CD14-positive monocyte (primary cell): Measurements from ENCODE around the gene EXOC4. TPM values are rescaled to one million over a fixed set of nuclear protein-coding genes. Genes with fewer than 3 reads are reported as not detected.
"Not testable (repeated sequence)": the region's sequence is repeated elsewhere in the genome, so short reads cannot be mapped to it uniquely, and the experiment has no call there.

Experiments
- DNase-seq, 3 donors: peaks; one replicate each; pipeline ENCODE4 v3.0.0-alpha.2; 2011 to 2022
- H2AFZ ChIP-seq: 2 replicates; pipeline ENCODE4 v1.6.0; 2012; ENCODE audit warnings: mild to moderate bottlenecking, low read depth, low read length, inconsistent platforms; ENCODE audit not compliant: insufficient read depth, poor library complexity, severe bottlenecking
- H3K27ac ChIP-seq, 2 donors: 1 replicate in 1 of 2; 2 replicates in 1 of 2; pipeline ENCODE4 v1.5.1; 2012 to 2013; ENCODE audit warnings: low read length in 2 of 2, control low read depth in 1 of 2, inconsistent platforms in 1 of 2, low read depth in 1 of 2, mild to moderate bottlenecking in 1 of 2
- H3K27me3 ChIP-seq, 2 donors: one replicate each; pipeline versions ENCODE4 v1.6.0 to v1.6.1; 2011 to 2013; ENCODE audit warnings: low read length in 2 of 2; ENCODE audit not compliant: control insufficient read depth in 2 of 2, insufficient read depth in 2 of 2
- H3K36me3 ChIP-seq, 2 donors: replicated peaks in 1 of 2; 1 replicate in 1 of 2; 2 replicates in 1 of 2; pipeline versions ENCODE4 v1.5.1 to v1.6.1; 2012 to 2013; ENCODE audit warnings: low read length in 2 of 2, control low read depth in 1 of 2, inconsistent platforms in 1 of 2, mild to moderate bottlenecking in 1 of 2; ENCODE audit not compliant: insufficient read depth in 2 of 2, control insufficient read depth in 1 of 2
- H3K4me1 ChIP-seq, 2 donors: 1 replicate in 1 of 2; 2 replicates in 1 of 2; pipeline versions ENCODE4 v1.5.1 to v1.6.1; 2012 to 2013; ENCODE audit warnings: low read length in 2 of 2, control low read depth in 1 of 2, inconsistent platforms in 1 of 2, mild to moderate bottlenecking in 1 of 2, moderate library complexity in 1 of 2; ENCODE audit not compliant: insufficient read depth in 2 of 2, control insufficient read depth in 1 of 2
- H3K4me2 ChIP-seq: replicated peaks from 2 replicates; pipeline ENCODE3; 2012; ENCODE audit warnings: low read length, moderate library complexity, mild to moderate bottlenecking; ENCODE audit not compliant: poor library complexity, severe bottlenecking; ENCODE audit errors: extremely low read depth
- H3K4me3 ChIP-seq, 3 experiments: fragments of 200-600 bp in 1 of 3; sonication (generic) in 1 of 3; replicated peaks in 1 of 3; 1 replicate in 2 of 3; 2 replicates in 1 of 3; pipeline ENCODE4 v1.5.1; 2011 to 2013; ENCODE audit warnings: low read length in 3 of 3, mild to moderate bottlenecking in 3 of 3, control low read depth in 2 of 3, low read depth in 2 of 3, inconsistent platforms in 1 of 3, moderate library complexity in 1 of 3
- H3K79me2 ChIP-seq: 2 replicates; pipeline ENCODE4 v1.6.0; 2012; ENCODE audit warnings: mild to moderate bottlenecking, control low read depth, inconsistent platforms, low read length, moderate library complexity; ENCODE audit not compliant: insufficient read depth
- H3K9ac ChIP-seq: 2 replicates; pipeline ENCODE4 v1.6.0; 2017; ENCODE audit warnings: low read length, mild to moderate bottlenecking; ENCODE audit not compliant: insufficient read depth, poor library complexity, severe bottlenecking
- H3K9me3 ChIP-seq, 2 donors: replicated peaks in 1 of 2; 1 replicate in 1 of 2; 2 replicates in 1 of 2; pipeline versions ENCODE4 v1.5.1 to v1.6.1; 2012 to 2013; ENCODE audit warnings: low read length in 2 of 2, control low read depth in 1 of 2; ENCODE audit not compliant: control insufficient read depth in 1 of 2, insufficient read depth in 1 of 2
- H4K20me1 ChIP-seq: 2 replicates; pipeline ENCODE4 v1.6.0; 2012; ENCODE audit warnings: mild to moderate bottlenecking, low read length, control low read depth, moderate library complexity; ENCODE audit not compliant: insufficient read depth
- H3K27ac Mint-ChIP-seq, 7 donors: one replicate each; pipeline ENCODE4 v1.8.0; 2020; ENCODE audit warnings: mild to moderate bottlenecking in 7 of 7, mixed read lengths in 7 of 7, moderate library complexity in 6 of 7, inconsistent platforms in 2 of 7
- H3K27me3 Mint-ChIP-seq, 3 donors: one replicate each; pipeline ENCODE4 v1.8.0; 2021 to 2022; ENCODE audit warnings: low read depth in 3 of 3, mild to moderate bottlenecking in 3 of 3, mixed read lengths in 3 of 3, moderate library complexity in 3 of 3, inconsistent platforms in 1 of 3
- H3K36me3 Mint-ChIP-seq, 2 donors: one replicate each; pipeline ENCODE4 v1.8.0; 2020; ENCODE audit warnings: mixed read lengths in 2 of 2, inconsistent platforms in 1 of 2, mild to moderate bottlenecking in 1 of 2
- H3K4me1 Mint-ChIP-seq: one replicate; pipeline ENCODE4 v1.8.0; 2020; ENCODE audit warnings: mild to moderate bottlenecking, mixed read lengths
- H3K4me3 Mint-ChIP-seq, 2 donors: one replicate each; pipeline ENCODE4 v1.8.0; 2020; ENCODE audit warnings: mild to moderate bottlenecking in 2 of 2, mixed read lengths in 2 of 2, moderate library complexity in 1 of 2
- H3K9me3 Mint-ChIP-seq, 7 donors: one replicate each; pipeline ENCODE4 v1.8.0; 2020 to 2022; ENCODE audit warnings: mixed read lengths in 7 of 7, mild to moderate bottlenecking in 6 of 7, moderate library complexity in 6 of 7, inconsistent platforms in 2 of 7
- CTCF ChIP-seq: fragments of 200-600 bp; IDR thresholded peaks from one replicate; pipeline ENCODE4 v1.8.0; 2022; ENCODE audit warnings: antibody characterized with exemption, mild to moderate bottlenecking
- WGBS: methylation state at CpG from one replicate; pipeline ENCODE4 v1.1.5; 2013; ENCODE audit warnings: missing lambda C conversion rate; ENCODE audit not compliant: insufficient coverage; 5-methylcytosine and 5-hydroxymethylcytosine counted together
- intact Hi-C, 2 donors: fragments of 100-400 bp; cut with micrococcal nuclease; formaldehyde crosslinking; loops; one replicate each; pipeline versions ENCODE4 v1.15.0 to v1.15.1; 2023
- polyA plus RNA-seq, 3 donors: library from polyadenylated mRNA; depleted of rRNA in 1 of 3; unstranded in 2 of 3; stranded (reverse) in 1 of 3; fragments of 300-500 nt in 2 of 3; fragments of >200 nt in 1 of 3; fragmentation: Illumina TruSeq in 2 of 3; gene quantifications; 1 replicate in 2 of 3; 2 replicates in 1 of 3; pipeline ENCODE4 v1.2.3, GENCODE V29; 2012 to 2021

EXOC4 gene
- polyA plus RNA-seq, 3 donors = 20.6 to 22.3 (median 22.3) TPM

GRCh38 chr7:133642907-133643306 lies 390.0 kb downstream of the EXOC4 start:
- intact Hi-C loops = no loop called here
- Mint-ChIP-seq H3K4me3 (no peak overlapping the region), H3K27me3 (no peaks in the 10 kb centered on the region), H3K36me3 (peaks cover 8 to 10% of the 10 kb centered on the region in 2 donors), H3K27ac (no peak overlapping the region), H3K4me1 (peaks cover 24% of the 10 kb centered on the region), H3K9me3 (peaks cover 0 to 2% (median 0%) of the 10 kb centered on the region in 7 donors)
- no peak overlapping the region for H3K27ac ChIP-seq
- WGBS = 86% methylated on average over 1 of the region's 2 CpGs
- peaks cover 25 to 26% of the 10 kb centered on the region in 2 donors for H3K4me1 ChIP-seq
- H3K4me3 ChIP-seq = no peak overlapping the region
- no peak overlapping the region for H3K4me2 ChIP-seq
- no peak overlapping the region for H2AFZ ChIP-seq
- no peak overlapping the region for H3K9ac ChIP-seq
- H3K9me3 ChIP-seq = no peaks in the 10 kb centered on the region
- no peak for TF ChIP-seq CTCF
- H3K79me2 ChIP-seq = no peaks in the 10 kb centered on the region
- no peak for DNase-seq
- no peaks in the 10 kb centered on the region for H3K27me3 ChIP-seq
- no peaks in the 10 kb centered on the region for H3K36me3 ChIP-seq
- no peaks in the 10 kb centered on the region for H4K20me1 ChIP-seq

GRCh38 chr7:133643652-133644051 lies 390.8 kb downstream of the EXOC4 start:
- H3K36me3 ChIP-seq, H3K4me3 Mint-ChIP-seq, H3K4me2 ChIP-seq, DNase-seq, H3K27me3 ChIP-seq, H4K20me1 ChIP-seq, H2AFZ ChIP-seq, H3K9me3 ChIP-seq, H3K27me3 Mint-ChIP-seq, H3K79me2 ChIP-seq, intact Hi-C loops, H3K27ac ChIP-seq, H3K4me3 ChIP-seq, H3K9me3 Mint-ChIP-seq, H3K27ac Mint-ChIP-seq, H3K9ac ChIP-seq: not testable (repeated sequence)
- H3K36me3 Mint-ChIP-seq = peaks cover 8 to 10% of the 10 kb centered on the region in 2 donors
- H3K4me1 Mint-ChIP-seq = peaks cover 25% of the 10 kb centered on the region
- WGBS = 100% methylated on average over 1 of the region's 5 CpGs
- H3K4me1 ChIP-seq = peaks cover 25 to 26% of the 10 kb centered on the region in 2 donors
